Tongue (tissue), 2 donors: ENCODE results near the gene CLK3. TPM values are rescaled to one million over a fixed set of nuclear protein-coding genes. Genes with fewer than 3 reads are reported as not detected.
"Not testable (repeated sequence)": the region's sequence is repeated elsewhere in the genome, so short reads cannot be mapped to it uniquely, and the experiment has no call there.

Experiments used
- DNase-seq: peaks from one replicate; pipeline ENCODE4 v3.0.0-alpha.2; 2015
- total RNA-seq: library from RNA; depleted of rRNA; stranded (reverse); fragments of >200 nt; gene quantifications from one replicate; pipeline ENCODE4 v1.2.3, GENCODE V29; 2014

Gene CLK3
- total RNA-seq, 1 donor from 2014 or later = 54.6 TPM

GRCh38 chr15:74642734-74643664 is 27.4 kb downstream of the CLK3 start:
- no peak for DNase-seq

- no peak for DNase-seq
These were observed 28.1 kb downstream of the CLK3 start for GRCh38 chr15:74643665-74644204.

- no peak for DNase-seq
These were observed 30.8 kb downstream of the CLK3 start for GRCh38 chr15:74646480-74646879.

GRCh38 chr15:74648051-74648842 is 32.6 kb downstream of the CLK3 start:
- DNase-seq = peak; percentile 63

- DNase-seq = no peak
These were observed 35.7 kb downstream of the CLK3 start for GRCh38 chr15:74651242-74651741.

GRCh38 chr15:74653426-74654102 is 37.9 kb downstream of the CLK3 start:
- peak; percentile 79 for DNase-seq

GRCh38 chr15:74655424-74655823 is 39.8 kb downstream of the CLK3 start:
- no peak for DNase-seq

GRCh38 chr15:74656935-74657535 is 41.4 kb downstream of the CLK3 start:
- DNase-seq = no peak

- DNase-seq = no peak
These were observed 42.2 kb downstream of the CLK3 start for GRCh38 chr15:74657846-74658245.

- not testable (repeated sequence) for DNase-seq
These were observed 45.6 kb downstream of the CLK3 start for GRCh38 chr15:74661280-74661679.

GRCh38 chr15:74662064-74662860 is 46.6 kb downstream of the CLK3 start:
- DNase-seq = no peak

GRCh38 chr15:74663303-74664027 is 47.8 kb downstream of the CLK3 start:
- DNase-seq = no peak

- DNase-seq = no peak
These were observed 48.5 kb downstream of the CLK3 start for GRCh38 chr15:74664028-74664616.

- DNase-seq = no peak
These were observed 49.0 kb downstream of the CLK3 start for GRCh38 chr15:74664670-74665069.

- DNase-seq = no peak
These were observed 52.3 kb downstream of the CLK3 start for GRCh38 chr15:74667975-74668374.

- DNase-seq = no peak
These were observed 54.0 kb downstream of the CLK3 start for GRCh38 chr15:74669627-74670026.

- no peak for DNase-seq
These were observed 58.5 kb downstream of the CLK3 start for GRCh38 chr15:74674161-74674560.

GRCh38 chr15:74676801-74677200 is 61.2 kb downstream of the CLK3 start:
- no peak for DNase-seq
